Lower leg skin (tissue), 3 donors: ENCODE data around the gene LIN7A.

Source experiments
- CTCF ChIP-seq, 3 donors: fragments of 450-650 bp; IDR thresholded peaks; one replicate each; pipeline ENCODE4 v1.5.1; 2016; ENCODE audit warnings: antibody characterized with exemption in 3 of 3, mild to moderate bottlenecking in 3 of 3, moderate library complexity in 2 of 3
- POLR2A ChIP-seq, 2 donors: fragments of 450-650 bp; IDR thresholded peaks; one replicate each; pipeline ENCODE4 v1.6.1; 2016 to 2017; ENCODE audit warnings: antibody characterized with exemption in 2 of 2, mild to moderate bottlenecking in 1 of 2, moderate library complexity in 1 of 2

GRCh38 chr12:80829767-80830166 is 108.0 kb downstream of the LIN7A start:
- TF ChIP-seq CTCF (IDR thresholded peaks at IDR 0.05) (no peak), POLR2A (IDR thresholded peaks at IDR 0.05) (no peak)
